Measurements from ENCODE around the gene CHST9. TPM values are rescaled to one million over a fixed set of nuclear protein-coding genes. Genes with fewer than 3 reads are reported as not detected.

Gene CHST9
- total and polyA plus RNA-seq, 9 of the 15 experiments (the other 6 are each of a cell fraction or from before 2014, with no cell fraction given), result not detected

- FAIRE-seq (no peak), DNase-seq (ENCODE audit: extremely low read depth in 1 of 4, low spot score in 3 of 4) (no peak), ATAC-seq (no peak)
- Histone ChIP-seq H2AFZ (ENCODE audit: low read depth, low read length) (no peak overlapping the region), H3K4me2 (ENCODE audit: insufficient read depth, low read length) (no peak overlapping the region), H3K9me3 (replicated peaks; ENCODE audit: control insufficient read depth, insufficient read depth, low read depth, low read length) (no peaks in the 10 kb centered on the region), H4K20me1 (replicated peaks; ENCODE audit: control insufficient read depth, insufficient read depth, low read length) (no peaks in the 10 kb centered on the region), H3K9me1 (ENCODE audit: control insufficient read depth, insufficient read depth, low read length) (no peaks in the 10 kb centered on the region), H3K27ac (ENCODE audit: extremely low read depth, low read depth, low read length) (no peak overlapping the region), H3K4me3 (no peak overlapping the region), H3K27me3 (ENCODE audit: control insufficient read depth in 2 of 2, insufficient read depth in 2 of 2, low read length in 2 of 2) (no peaks in the 10 kb centered on the region), H3K36me3 (ENCODE audit: control insufficient read depth, insufficient read depth, low read length) (no peaks in the 10 kb centered on the region), H3K9ac (ENCODE audit: insufficient read depth in 1 of 2, low read depth in 2 of 2, low read length in 2 of 2) (no peak overlapping the region), H3K79me2 (ENCODE audit: control insufficient read depth, insufficient read depth, low read length) (no peaks in the 10 kb centered on the region), H3K4me1 (replicated peaks in 1 of 2; ENCODE audit: control insufficient read depth in 2 of 2, insufficient read depth in 2 of 2, low read length in 2 of 2) (no peaks in the 10 kb centered on the region)
- in situ Hi-C loops (cut with MboI), result no loop called here
- WGBS (ENCODE audit: insufficient coverage, low coverage, missing lambda C conversion rate), result 0% methylated on average over 2 of the region's 2 CpGs
- ChIA-PET POLR2A (no interaction called here), CTCF (ENCODE audit: low intra/inter-chr PET ratio) (no interaction called here)
- BruUV-seq (replicated peaks), result no TSS peak
- intact Hi-C loops (cut with micrococcal nuclease), result no loop called here
- TF ChIP-seq TAF1 (IDR thresholded peaks at IDR 0.05; ENCODE audit: control insufficient read depth, extremely low read depth, insufficient read depth, low read length, severe bottlenecking), result no peak
- no peak for TF ChIP-seq ZHX1 (conservative IDR thresholded peaks at IDR 0.05; ENCODE audit: low read length)
- TF ChIP-seq ZNF561 (CRISPR knock-in tag; conservative IDR thresholded peaks at IDR 0.05), result no peak
- TF ChIP-seq CHD7 (IDR thresholded peaks at IDR 0.05; ENCODE audit: low read depth, low read length), result no peak
- TF ChIP-seq C11orf30 (IDR thresholded peaks at IDR 0.05; ENCODE audit: low read depth), result no peak
- TF ChIP-seq HNRNPLL (IDR thresholded peaks at IDR 0.05; ENCODE audit: low read depth, low read length, poor library complexity, severe bottlenecking), result no peak
- TF ChIP-seq ZFP36 (IDR thresholded peaks at IDR 0.05; ENCODE audit: low read depth, low read length, partially characterized antibody), result no peak
Observed at GRCh38 chr18:27142891-27143290, 42.2 kb downstream of the CHST9 start.
